Heart left ventricle (tissue), 16 donors: Measurements from ENCODE around the gene BRSK2. TPM values are rescaled to one million over a fixed set of nuclear protein-coding genes. Genes with fewer than 3 reads are reported as not detected.

Experiments
- ATAC-seq, 4 donors: fragments of 200-7000 bp; cut with Tn5 transposase; one replicate each; pipeline ENCODE4 v1.9.1; 2020 to 2022; ENCODE audit warnings: moderate library complexity in 4 of 4, mild to moderate bottlenecking in 3 of 4, moderate number of reproducible peaks in 1 of 4
- DNase-seq, 5 donors: peaks; one replicate each; pipeline ENCODE4 v3.0.0-alpha.2; 2020
- H3K27ac ChIP-seq, 12 donors: fragments of 200-600 bp; sonication (generic) in 4 of 12; one replicate each; pipeline versions ENCODE4 v1.5.0 to v1.8.0; 2016 to 2022; ENCODE audit warnings: mild to moderate bottlenecking in 2 of 12
- H3K27me3 ChIP-seq, 9 donors: fragments of 200-600 bp; sonication (generic) in 2 of 9; one replicate each; pipeline versions ENCODE4 v1.5.1 to v1.8.0; 2016 to 2022; ENCODE audit warnings: mild to moderate bottlenecking in 3 of 9
- H3K36me3 ChIP-seq, 9 donors: fragments of 200-600 bp; sonication (generic) in 2 of 9; one replicate each; pipeline versions ENCODE4 v1.5.0 to v1.8.0; 2018 to 2022; ENCODE audit warnings: mild to moderate bottlenecking in 2 of 9
- H3K4me1 ChIP-seq, 12 donors: fragments of 200-600 bp; sonication (generic) in 4 of 12; one replicate each; pipeline versions ENCODE4 v1.5.0 to v1.8.0; 2016 to 2022; ENCODE audit warnings: mild to moderate bottlenecking in 3 of 12
- H3K4me3 ChIP-seq, 12 donors: fragments of 200-600 bp; sonication (generic) in 4 of 12; one replicate each; pipeline versions ENCODE4 v1.5.0 to v1.8.0; 2017 to 2022; ENCODE audit warnings: mild to moderate bottlenecking in 9 of 12, moderate library complexity in 4 of 12
- H3K9me3 ChIP-seq, 12 donors: fragments of 200-600 bp; sonication (generic) in 4 of 12; one replicate each; pipeline versions ENCODE4 v1.5.0 to v1.8.0; 2016 to 2022; ENCODE audit warnings: mild to moderate bottlenecking in 1 of 12
- POLR2A ChIP-seq, 2 donors: fragments of 450-650 bp; IDR thresholded peaks; one replicate each; pipeline ENCODE4 v1.6.1; 2017; ENCODE audit warnings: antibody characterized with exemption in 2 of 2, mild to moderate bottlenecking in 2 of 2, moderate library complexity in 2 of 2
- WGBS, 4 donors: extraction: QIAGEN DNeasy Blood & Tissue Kit in 2 of 4; methylation state at CpG; one replicate each; pipeline versions ENCODE4 v1.1.5 to v1.1.7; 2013 to 2018; 5-methylcytosine and 5-hydroxymethylcytosine counted together
- intact Hi-C, 10 donors: fragments of 100-400 bp; cut with DNase I; formaldehyde crosslinking; loops; one replicate each; pipeline versions ENCODE4 v1.11.1 to v1.14.2; 2022
- polyA plus RNA-seq, 2 donors: library from polyadenylated mRNA; stranded (reverse); fragments of 200-250 nt; gene quantifications; one replicate each; pipeline ENCODE4 v1.2.3, GENCODE V29; 2013
- total RNA-seq, 9 donors: library from RNA; depleted of rRNA in 2 of 9; stranded (reverse); fragments of >200 nt in 2 of 9; fragmentation: NEBNext Ultra II Directional in 3 of 9; extraction: Animal tissue kit (Norgen Biotek cat#: 25700) in 3 of 9; gene quantifications; one replicate each; pipeline versions ENCODE4 v1.1.0 to v1.2.4, GENCODE V29; 2016 to 2023
- TF ChIP-seq, protein P1 (sequence below), 12 donors: fragments of 200-600 bp; sonication (generic) in 4 of 12; IDR thresholded peaks; one replicate each; pipeline versions ENCODE4 v1.5.0 to v1.8.0; 2018 to 2022; ENCODE audit warnings: antibody characterized with exemption in 12 of 12, mild to moderate bottlenecking in 5 of 12
- donor health status: ischemic (EF 13 %, LVEDD 7.1; RV severe dilation, severe dysfunction).
- donor health status: healthy with polysubstance abuse.
- donor health status: DM: no; HTN: yes; CAD: no.
- donor health status: DM: no; HTN: no; CAD: no.
- donor health status: ischemic (EF 25% LVEDD 6.9; RV normal size, moderate dysfunction).
- donor health status: ischemic (EF 25% LVEDD 5.7; RV mildly dilated, moderate dysfunction).
- donor health status: healthy.
- donor health status: DM: yes; HTN: yes; CAD: no.
- donor health status: ischemic (EF 35%, LVEDD 5.7; RV mildly dilated, moderate dysfunction).
- donor health status: nonischemic (EF 11% LVEDD 7.7; RV severe dilation, severe dysfunction).
- donor health status: DM: yes; HTN: yes; CAD: no.
- donor health status: PGD.
- donor health status: ischemic (EF 29% LVEDD 5.4; RV normal size, mild dysfunction).
- donor health status: nonischemic (EF 23%, LVEDD 6.1; RV moderate dilation, normal function).

The BRSK2 gene
- total and polyA plus RNA-seq, 11 donors: 0.16 to 1.3 (median 0.61) TPM; not detected in 1

DNA sequence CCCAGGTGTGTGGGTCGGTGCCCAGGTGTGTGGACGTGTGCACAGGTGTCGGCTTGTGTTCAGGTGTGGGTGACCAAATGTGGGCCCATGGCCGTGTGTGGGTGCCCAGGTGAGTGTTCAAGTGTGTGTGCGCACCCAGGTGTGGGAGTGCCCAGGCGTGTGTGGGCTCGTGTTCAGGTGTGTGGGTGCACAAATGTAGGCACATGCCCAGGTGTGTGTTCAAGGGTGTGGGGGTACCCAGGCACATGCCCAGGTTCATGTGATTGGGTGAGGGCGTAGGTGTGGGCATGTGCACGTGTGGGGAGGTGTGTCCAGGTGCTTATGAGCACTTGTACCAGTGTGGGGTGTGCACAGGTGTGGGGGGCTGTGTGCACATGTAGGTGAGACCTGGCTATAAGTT, 54.0 kb downstream of the BRSK2 start:
- Histone ChIP-seq H3K27me3 (peaks cover 0 to 9% (median 0%) of the 10 kb centered on the region in 9 donors), H3K36me3 (no peaks in the 10 kb centered on the region), H3K4me1 (peaks cover 0 to 5% (median under 1%) of the 10 kb centered on the region in 12 donors), H3K4me3 (no peak overlapping the region), H3K9me3 (no peaks in the 10 kb centered on the region), H3K27ac (no peak overlapping the region)
- WGBS, 4 donors: 79 to 88% (median 83%) methylated on average over 6 to 9 of the region's 9 CpGs
- intact Hi-C loops: no loop called here
- DNase-seq (no peak), ATAC-seq (no peak)
- TF ChIP-seq POLR2A (IDR thresholded peaks at IDR 0.05): no peak
- TF ChIP-seq, protein P1, sequence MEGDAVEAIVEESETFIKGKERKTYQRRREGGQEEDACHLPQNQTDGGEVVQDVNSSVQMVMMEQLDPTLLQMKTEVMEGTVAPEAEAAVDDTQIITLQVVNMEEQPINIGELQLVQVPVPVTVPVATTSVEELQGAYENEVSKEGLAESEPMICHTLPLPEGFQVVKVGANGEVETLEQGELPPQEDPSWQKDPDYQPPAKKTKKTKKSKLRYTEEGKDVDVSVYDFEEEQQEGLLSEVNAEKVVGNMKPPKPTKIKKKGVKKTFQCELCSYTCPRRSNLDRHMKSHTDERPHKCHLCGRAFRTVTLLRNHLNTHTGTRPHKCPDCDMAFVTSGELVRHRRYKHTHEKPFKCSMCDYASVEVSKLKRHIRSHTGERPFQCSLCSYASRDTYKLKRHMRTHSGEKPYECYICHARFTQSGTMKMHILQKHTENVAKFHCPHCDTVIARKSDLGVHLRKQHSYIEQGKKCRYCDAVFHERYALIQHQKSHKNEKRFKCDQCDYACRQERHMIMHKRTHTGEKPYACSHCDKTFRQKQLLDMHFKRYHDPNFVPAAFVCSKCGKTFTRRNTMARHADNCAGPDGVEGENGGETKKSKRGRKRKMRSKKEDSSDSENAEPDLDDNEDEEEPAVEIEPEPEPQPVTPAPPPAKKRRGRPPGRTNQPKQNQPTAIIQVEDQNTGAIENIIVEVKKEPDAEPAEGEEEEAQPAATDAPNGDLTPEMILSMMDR (IDR thresholded peaks at IDR 0.05): no peak

DNA sequence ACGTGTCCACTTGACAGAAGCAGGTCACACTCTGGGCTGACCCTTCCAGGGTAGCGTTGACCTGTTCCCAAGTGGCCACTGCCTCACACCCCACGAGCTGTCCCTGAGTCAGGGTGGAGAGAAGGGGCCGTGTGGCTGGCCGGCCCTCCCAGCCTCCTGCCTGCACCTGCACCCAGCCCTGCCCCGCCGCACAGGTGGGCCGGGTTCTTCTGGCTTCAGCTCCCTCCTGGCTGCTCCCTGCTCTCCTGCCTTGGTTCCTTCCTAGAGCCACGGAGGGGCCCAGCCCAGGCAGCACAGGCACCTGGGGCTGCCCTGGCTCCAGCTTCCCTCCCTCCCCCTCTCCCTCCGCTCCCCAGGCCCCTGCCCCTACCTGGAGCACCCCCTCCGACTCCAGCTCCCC, 54.6 kb downstream of the BRSK2 start:
- TF ChIP-seq, protein P1 (IDR thresholded peaks at IDR 0.05): no peak
- no peak for TF ChIP-seq POLR2A (IDR thresholded peaks at IDR 0.05)
- Histone ChIP-seq H3K27ac (no peak overlapping the region), H3K4me3 (no peak overlapping the region), H3K36me3 (no peaks in the 10 kb centered on the region), H3K4me1 (no peaks in the 10 kb centered on the region), H3K9me3 (no peaks in the 10 kb centered on the region), H3K27me3 (peaks cover 0 to 9% (median 0%) of the 10 kb centered on the region in 9 donors)
- intact Hi-C loops: no loop called here
- ATAC-seq: no peak
- no peak for DNase-seq
- 69 to 75% (median 71%) methylated on average over 10 to 11 of the region's 11 CpGs for WGBS, 4 donors

DNA sequence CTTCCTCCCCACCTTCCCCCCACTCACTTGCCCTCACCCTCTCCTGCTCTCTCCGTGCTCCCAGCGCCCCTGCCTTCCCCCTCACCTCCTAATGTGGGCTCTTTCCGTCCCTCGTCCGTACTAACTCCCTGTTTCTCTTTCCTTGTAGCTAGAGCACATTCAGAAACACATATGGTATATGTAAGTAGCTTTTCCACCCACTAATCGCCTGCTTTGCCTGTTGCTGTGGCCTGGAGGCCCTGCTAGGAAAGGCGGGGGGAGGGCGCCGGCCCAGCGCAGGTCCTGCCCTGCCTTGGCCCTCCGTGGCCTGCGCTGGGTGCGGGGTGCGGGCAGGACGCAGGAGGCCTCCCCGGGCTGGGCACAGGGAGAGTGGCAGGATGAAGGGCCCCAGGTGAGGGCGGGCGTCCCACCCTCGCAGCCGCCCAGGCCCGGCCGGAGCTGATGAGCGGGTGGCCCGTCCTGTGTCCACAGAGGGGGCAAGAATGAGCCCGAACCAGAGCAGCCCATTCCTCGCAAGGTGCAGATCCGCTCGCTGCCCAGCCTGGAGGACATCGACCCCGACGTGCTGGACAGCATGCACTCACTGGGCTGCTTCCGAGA, 55.2 kb downstream of the BRSK2 start:
- WGBS, 4 donors: 69 to 80% (median 79%) methylated on average over 13 to 32 of the region's 32 CpGs
- Histone ChIP-seq H3K4me1 (no peaks in the 10 kb centered on the region), H3K4me3 (no peak overlapping the region), H3K36me3 (no peaks in the 10 kb centered on the region), H3K27me3 (peaks cover 0 to 9% (median 0%) of the 10 kb centered on the region in 9 donors), H3K9me3 (no peaks in the 10 kb centered on the region), H3K27ac (no peak overlapping the region)
- intact Hi-C loops: loop anchor here in 1 of 10 donors (5.0 kb wide), 1 partner anchor 48 kb away; no protein-coding TSS in a partner anchor
- TF ChIP-seq, protein P1 (IDR thresholded peaks at IDR 0.05): no peak
- no peak for TF ChIP-seq POLR2A (IDR thresholded peaks at IDR 0.05)
- no peak for ATAC-seq
- no peak for DNase-seq

DNA sequence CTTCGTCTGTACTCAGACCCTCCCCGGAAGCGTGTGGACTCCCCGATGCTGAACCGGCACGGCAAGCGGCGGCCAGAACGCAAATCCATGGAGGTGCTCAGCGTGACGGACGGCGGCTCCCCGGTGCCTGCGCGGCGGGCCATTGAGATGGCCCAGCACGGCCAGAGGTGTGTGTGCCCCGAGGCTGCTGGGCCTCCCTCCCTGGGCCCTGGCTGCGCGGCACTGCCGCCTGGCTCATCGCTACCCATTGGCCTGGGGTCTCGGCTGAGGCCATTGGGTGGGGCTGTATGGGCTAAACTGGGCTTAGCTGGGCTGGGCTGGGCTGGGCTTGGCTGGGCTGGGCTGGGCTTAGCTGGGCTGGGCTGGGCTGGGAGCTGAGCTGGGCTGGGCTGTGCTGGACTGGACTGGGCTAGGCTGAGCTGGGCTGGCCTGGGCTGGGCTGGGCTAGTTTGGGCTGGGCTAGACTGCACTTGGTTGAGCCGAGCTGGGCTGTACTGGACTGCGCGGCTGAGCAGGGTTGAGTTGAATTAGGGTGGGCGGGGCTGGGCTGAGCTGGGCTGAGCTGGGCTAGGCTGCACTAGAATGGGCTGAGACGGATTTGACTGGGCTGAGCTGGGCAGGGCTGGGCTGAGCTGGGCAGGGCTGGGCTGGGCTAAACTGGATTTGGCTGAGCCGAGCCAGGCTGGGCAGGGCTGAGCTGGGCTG, 56.2 kb downstream of the BRSK2 start:
- H3K4me3 ChIP-seq: no peak overlapping the region
- H3K27ac ChIP-seq: no peak overlapping the region
- ATAC-seq (peak in 1 of 4 donors; percentile 14), DNase-seq (no peak)
- 81 to 92% (median 88%) methylated on average over 16 to 30 of the region's 30 CpGs for WGBS, 4 donors
- TF ChIP-seq, protein P1 (IDR thresholded peaks at IDR 0.05): no peak
- no peak for TF ChIP-seq POLR2A (IDR thresholded peaks at IDR 0.05)
- no peaks in the 10 kb centered on the region for H3K36me3 ChIP-seq
- H3K27me3 ChIP-seq: peaks cover 0 to 9% (median 0%) of the 10 kb centered on the region in 9 donors
- intact Hi-C loops: loop anchor here in 1 of 10 donors (5.0 kb wide), 1 partner anchor 49 kb away; no protein-coding TSS in a partner anchor
- no peaks in the 10 kb centered on the region for H3K4me1 ChIP-seq
- H3K9me3 ChIP-seq: no peaks in the 10 kb centered on the region
